Caco-2 (cell line): ENCODE data around the gene LRMDA. TPM values are rescaled to one million over a fixed set of nuclear protein-coding genes. Genes with fewer than 3 reads are reported as not detected.

ENCODE experiments used
- BruUV-seq: library from RNA; stranded (reverse); fragments of 400-500 nt; replicated peaks from 2 replicates; lab custom pipeline; 2021; lab: Mats Ljungman, UMichigan
- CTCF ChIA-PET: fragments of 300-600 bp; sonication (Branson Sonifier 250); formaldehyde crosslinking; loops from one replicate; lab custom pipeline; 2022; ENCODE audit warnings: antibody characterized with exemption; lab: Charles Lee
- POLR2A ChIA-PET: fragments of 300-600 bp; sonication (Branson Sonifier 250); formaldehyde crosslinking; loops from one replicate; lab custom pipeline; 2022; ENCODE audit warnings: antibody characterized with exemption; lab: Charles Lee
- DNase-seq, 2 experiments: peaks; one replicate each; pipeline versions ENCODE4 v3.0.0 to v3.0.0-alpha.2; 2020 to 2022
- H3K27me3 ChIP-seq: replicated peaks from 2 replicates; pipeline ENCODE4 v1.6.0; 2011; ENCODE audit warnings: low read length; ENCODE audit not compliant: control insufficient read depth, insufficient read depth
- H3K36me3 ChIP-seq: 2 replicates; pipeline ENCODE4 v1.5.1; 2011; ENCODE audit warnings: low read length; ENCODE audit not compliant: control insufficient read depth, insufficient read depth
- H3K4me1 ChIP-seq: fragments of 250-450 bp; sonication (Bioruptor Pico); 2 replicates; pipeline ENCODE4 v1.5.1; 2020; ENCODE audit warnings: mild to moderate bottlenecking
- H3K4me3 ChIP-seq: 2 replicates; pipeline ENCODE4 v1.5.1; 2011; ENCODE audit warnings: low read depth, mild to moderate bottlenecking, control low read depth, low read length
- H3K9me3 ChIP-seq: fragments of 250-450 bp; sonication (Bioruptor Pico); 2 replicates; pipeline ENCODE4 v1.5.1; 2020; ENCODE audit warnings: mild to moderate bottlenecking, moderate library complexity
- H3K27ac Mint-ChIP-seq: one replicate; pipeline ENCODE4 v1.8.0; 2022; ENCODE audit warnings: mixed read lengths; ENCODE audit not compliant: unreplicated experiment
- H3K27me3 Mint-ChIP-seq: one replicate; pipeline ENCODE4 v1.8.0; 2022; ENCODE audit warnings: mixed read lengths; ENCODE audit not compliant: insufficient read depth, unreplicated experiment
- H3K36me3 Mint-ChIP-seq: one replicate; pipeline ENCODE4 v1.8.0; 2022; ENCODE audit warnings: mild to moderate bottlenecking, mixed read lengths; ENCODE audit not compliant: insufficient read depth, unreplicated experiment
- H3K4me1 Mint-ChIP-seq: one replicate; pipeline ENCODE4 v1.8.0; 2022; ENCODE audit warnings: low read depth, mixed read lengths; ENCODE audit not compliant: unreplicated experiment
- H3K4me3 Mint-ChIP-seq: one replicate; pipeline ENCODE4 v1.8.0; 2022; ENCODE audit warnings: mild to moderate bottlenecking, moderate library complexity, mixed read lengths; ENCODE audit not compliant: unreplicated experiment
- H3K9me3 Mint-ChIP-seq: one replicate; pipeline ENCODE4 v1.8.0; 2022; ENCODE audit warnings: mixed read lengths; ENCODE audit not compliant: unreplicated experiment
- intact Hi-C: fragments of 100-400 bp; cut with micrococcal nuclease; formaldehyde crosslinking; loops from one replicate; pipeline ENCODE4 v1.10.0; 2022; ENCODE audit not compliant: unreplicated experiment
- total RNA-seq: library from RNA; stranded (reverse); gene quantifications from 2 replicates; pipeline ENCODE4 v1.2.3, GENCODE V29; 2022
- TF ChIP-seq, protein P1 (sequence below), 2 experiments: fragments of 200-600 bp in 1 of 2; IDR thresholded peaks; 1 replicate in 1 of 2; 2 replicates in 1 of 2; pipeline versions ENCODE4 v1.5.1 to v1.8.0; 2011 to 2022; ENCODE audit warnings: antibody characterized with exemption in 1 of 2, control low read depth in 1 of 2, inconsistent platforms in 1 of 2, low read depth in 1 of 2, low read length in 1 of 2, mild to moderate bottlenecking in 1 of 2, moderate library complexity in 1 of 2; ENCODE audit not compliant: insufficient read depth in 1 of 2, severe bottlenecking in 1 of 2, unreplicated experiment in 1 of 2

The LRMDA gene
- total RNA-seq, 1 experiment from 2014 or later = 18.5 TPM

DNA sequence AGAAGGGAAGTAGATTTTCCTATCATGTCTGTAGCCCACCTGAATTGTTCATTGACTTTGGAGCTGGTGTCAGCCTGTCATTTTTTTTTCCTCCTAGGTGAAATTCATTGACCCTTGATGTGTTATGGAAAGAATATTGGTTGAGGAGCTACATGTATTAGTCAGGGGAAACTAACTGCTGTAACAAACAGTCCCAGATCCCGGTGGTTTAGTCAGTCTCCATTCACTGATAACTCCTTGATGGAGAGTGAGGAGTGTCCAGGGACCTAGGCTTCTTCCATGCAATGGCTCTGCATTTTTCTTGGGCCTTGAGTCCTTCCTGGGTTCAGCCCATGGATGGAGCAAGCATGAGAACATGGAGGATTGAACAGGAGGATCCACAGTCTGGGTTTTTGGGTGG, 643.2 kb downstream of the LRMDA start:
- BruUV-seq = no TSS peak
- H3K4me3 Mint-ChIP-seq = no peak overlapping the region
- ChIA-PET POLR2A (no interaction called here), CTCF (no interaction called here)
- no peak overlapping the region for H3K27ac Mint-ChIP-seq
- Histone ChIP-seq H3K4me1 (no peaks in the 10 kb centered on the region), H3K9me3 (no peaks in the 10 kb centered on the region), H3K36me3 (no peaks in the 10 kb centered on the region), H3K4me3 (no peak overlapping the region), H3K27me3 (no peaks in the 10 kb centered on the region)
- no peaks in the 10 kb centered on the region for H3K27me3 Mint-ChIP-seq
- intact Hi-C loops = no loop called here
- no peak for DNase-seq
- peaks cover 4% of the 10 kb centered on the region for H3K36me3 Mint-ChIP-seq
- peaks cover 9% of the 10 kb centered on the region for H3K9me3 Mint-ChIP-seq
- peaks cover 8% of the 10 kb centered on the region for H3K4me1 Mint-ChIP-seq
- TF ChIP-seq, protein P1, sequence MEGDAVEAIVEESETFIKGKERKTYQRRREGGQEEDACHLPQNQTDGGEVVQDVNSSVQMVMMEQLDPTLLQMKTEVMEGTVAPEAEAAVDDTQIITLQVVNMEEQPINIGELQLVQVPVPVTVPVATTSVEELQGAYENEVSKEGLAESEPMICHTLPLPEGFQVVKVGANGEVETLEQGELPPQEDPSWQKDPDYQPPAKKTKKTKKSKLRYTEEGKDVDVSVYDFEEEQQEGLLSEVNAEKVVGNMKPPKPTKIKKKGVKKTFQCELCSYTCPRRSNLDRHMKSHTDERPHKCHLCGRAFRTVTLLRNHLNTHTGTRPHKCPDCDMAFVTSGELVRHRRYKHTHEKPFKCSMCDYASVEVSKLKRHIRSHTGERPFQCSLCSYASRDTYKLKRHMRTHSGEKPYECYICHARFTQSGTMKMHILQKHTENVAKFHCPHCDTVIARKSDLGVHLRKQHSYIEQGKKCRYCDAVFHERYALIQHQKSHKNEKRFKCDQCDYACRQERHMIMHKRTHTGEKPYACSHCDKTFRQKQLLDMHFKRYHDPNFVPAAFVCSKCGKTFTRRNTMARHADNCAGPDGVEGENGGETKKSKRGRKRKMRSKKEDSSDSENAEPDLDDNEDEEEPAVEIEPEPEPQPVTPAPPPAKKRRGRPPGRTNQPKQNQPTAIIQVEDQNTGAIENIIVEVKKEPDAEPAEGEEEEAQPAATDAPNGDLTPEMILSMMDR (IDR thresholded peaks at IDR 0.05; ENCODE audit: insufficient read depth in 1 of 2, low read depth in 1 of 2, low read length in 1 of 2, severe bottlenecking in 1 of 2, unreplicated experiment in 1 of 2) = no peak

DNA sequence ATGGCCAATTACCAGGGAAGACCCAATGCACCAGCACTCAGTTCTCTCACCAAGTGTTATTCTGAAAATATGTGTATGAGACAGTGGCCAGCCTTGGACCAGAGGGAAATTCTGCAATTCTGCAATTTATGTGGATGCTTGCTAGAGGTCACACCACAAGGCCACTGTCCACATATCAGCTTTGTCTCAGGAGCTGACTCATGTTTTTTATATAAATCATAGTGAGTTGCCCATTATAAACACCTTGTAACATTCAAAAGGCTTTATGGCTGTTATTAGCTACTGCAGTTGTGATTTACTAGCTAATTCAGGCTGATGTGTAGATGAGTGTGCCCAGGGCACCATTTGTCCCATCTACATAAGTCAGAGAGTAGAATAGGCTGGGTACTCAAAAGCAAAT, 649.0 kb downstream of the LRMDA start:
- no TSS peak for BruUV-seq
- TF ChIP-seq, protein P1 (IDR thresholded peaks at IDR 0.05; ENCODE audit: insufficient read depth in 1 of 2, low read depth in 1 of 2, low read length in 1 of 2, severe bottlenecking in 1 of 2, unreplicated experiment in 1 of 2) = no peak
- DNase-seq = no peak
- H3K4me3 Mint-ChIP-seq = no peak overlapping the region
- intact Hi-C loops = loop anchor here (10.0 kb wide), 1 partner anchor 356 kb away; no protein-coding TSS in a partner anchor
- Histone ChIP-seq H3K4me1 (no peaks in the 10 kb centered on the region), H3K36me3 (no peaks in the 10 kb centered on the region), H3K9me3 (no peaks in the 10 kb centered on the region), H3K4me3 (no peak overlapping the region), H3K27me3 (no peaks in the 10 kb centered on the region)
- no peaks in the 10 kb centered on the region for H3K27me3 Mint-ChIP-seq
- no peaks in the 10 kb centered on the region for H3K36me3 Mint-ChIP-seq
- CTCF ChIA-PET = no interaction called here
- H3K27ac Mint-ChIP-seq = no peak overlapping the region
- H3K9me3 Mint-ChIP-seq = peaks cover 18% of the 10 kb centered on the region
- POLR2A ChIA-PET = no interaction called here
- H3K4me1 Mint-ChIP-seq = peaks cover 8% of the 10 kb centered on the region

DNA sequence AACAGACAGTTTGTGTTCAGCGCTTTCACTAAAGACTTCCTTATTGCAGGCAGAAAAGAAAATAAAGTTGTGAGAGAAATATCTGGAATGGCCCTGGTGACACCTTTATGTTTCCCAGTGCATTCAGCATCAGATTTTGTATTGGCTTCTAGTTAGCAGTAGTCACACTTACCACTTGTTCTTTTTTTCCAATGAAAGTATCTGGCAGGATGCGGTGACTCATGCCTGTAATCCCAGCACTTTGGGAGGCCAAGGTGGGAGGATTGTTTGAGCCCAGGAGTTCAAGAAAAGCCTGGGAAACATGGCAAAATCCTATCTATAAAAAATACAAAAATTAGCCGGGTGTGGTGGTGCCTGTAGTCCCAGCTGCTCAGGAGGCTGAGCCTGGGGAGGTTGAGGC, 649.6 kb downstream of the LRMDA start:
- BruUV-seq = no TSS peak
- H3K27me3 ChIP-seq = no peaks in the 10 kb centered on the region
- H3K4me3 ChIP-seq = no peak overlapping the region
- no peak for DNase-seq
- intact Hi-C loops = loop anchor here (10.0 kb wide), 1 partner anchor 356 kb away; no protein-coding TSS in a partner anchor
- Mint-ChIP-seq H3K27me3 (no peaks in the 10 kb centered on the region), H3K27ac (no peak overlapping the region), H3K9me3 (peaks cover 18% of the 10 kb centered on the region), H3K4me1 (peaks cover 8% of the 10 kb centered on the region), H3K36me3 (no peaks in the 10 kb centered on the region), H3K4me3 (no peak overlapping the region)
- no peaks in the 10 kb centered on the region for H3K4me1 ChIP-seq
- POLR2A ChIA-PET = interaction anchor here (0.7 kb wide), 1 partner anchor 751 kb away, joined by 3 read pairs; no protein-coding TSS in a partner anchor
- H3K9me3 ChIP-seq = no peaks in the 10 kb centered on the region
- CTCF ChIA-PET = no interaction called here
- TF ChIP-seq, protein P1 (IDR thresholded peaks at IDR 0.05; ENCODE audit: insufficient read depth in 1 of 2, low read depth in 1 of 2, low read length in 1 of 2, severe bottlenecking in 1 of 2, unreplicated experiment in 1 of 2) = no peak
- no peaks in the 10 kb centered on the region for H3K36me3 ChIP-seq
